H1 (cell line): Measurements from ENCODE around the gene ZBTB42. TPM values are rescaled to one million over a fixed set of nuclear protein-coding genes. Genes with fewer than 3 reads are reported as not detected.
A peak's percentile ranks its signal among the peaks of the same experiment; 100 is the strongest.

Experiments
- CTCF ChIA-PET: fragments of 300-600 bp; sonication (Branson Sonifier 250); formaldehyde crosslinking; loops from one replicate; lab custom pipeline; 2021; ENCODE audit not compliant: partially characterized antibody; lab: Charles Lee
- POLR2A ChIA-PET: fragments of 300-600 bp; sonication (Branson Sonifier 250); formaldehyde crosslinking; loops from one replicate; lab custom pipeline; 2021; ENCODE audit warnings: inconsistent platforms; ENCODE audit not compliant: partially characterized antibody; lab: Charles Lee
- DNase-seq, 2 experiments: peaks; one replicate each; pipeline versions ENCODE4 v3.0.0 to v3.0.0-alpha.2; 2010 to 2022; ENCODE audit warnings: low spot score in 2 of 2, low read depth in 1 of 2, mixed read lengths in 1 of 2
- FAIRE-seq: peaks from 2 replicates; lab custom pipeline; 2011; peaks lifted over from hg19 to GRCh38; lab: Jason Lieb, UNC
- H2AFZ ChIP-seq: 2 replicates; pipeline ENCODE4 v1.8.1; 2012; ENCODE audit warnings: low read length, inconsistent platforms
- H2AK5ac ChIP-seq: 2 replicates; pipeline ENCODE4 v1.6.1; 2013; ENCODE audit warnings: low read depth, low read length
- H2BK120ac ChIP-seq: replicated peaks from 2 replicates; pipeline ENCODE3; 2013; ENCODE audit warnings: low read depth, low read length, inconsistent platforms
- H2BK12ac ChIP-seq: 2 replicates; pipeline ENCODE4 v1.6.1; 2013; ENCODE audit warnings: low read depth, low read length
- H2BK15ac ChIP-seq: 2 replicates; pipeline ENCODE4 v1.6.1; 2013; ENCODE audit warnings: low read length
- H2BK20ac ChIP-seq: 2 replicates; pipeline ENCODE4 v1.6.1; 2013; ENCODE audit warnings: low read length
- H2BK5ac ChIP-seq: 2 replicates; pipeline ENCODE4 v1.6.1; 2013; ENCODE audit warnings: low read depth, low read length
- H3K14ac ChIP-seq: 2 replicates; pipeline ENCODE4 v1.6.1; 2013; ENCODE audit warnings: inconsistent platforms; ENCODE audit not compliant: insufficient read length
- H3K18ac ChIP-seq: 2 replicates; pipeline ENCODE4 v1.6.1; 2013; ENCODE audit warnings: low read length; ENCODE audit errors: extremely low read depth
- H3K23ac ChIP-seq: 2 replicates; pipeline ENCODE4 v1.6.1; 2013; ENCODE audit warnings: inconsistent platforms; ENCODE audit not compliant: insufficient read length
- H3K23me2 ChIP-seq: 2 replicates; pipeline ENCODE4 v1.6.1; 2013; ENCODE audit warnings: low read depth, low read length
- H3K27ac ChIP-seq: 2 replicates; pipeline ENCODE4 v1.6.1; 2011; ENCODE audit warnings: low read depth, low read length, inconsistent platforms
- H3K27me3 ChIP-seq, 4 experiments: replicated peaks in 1 of 4; 1 replicate in 1 of 4; 2 replicates in 3 of 4; pipeline versions ENCODE4 v1.6.1 to v1.8.1; 2011 to 2013; ENCODE audit warnings: low read length in 3 of 4, mild to moderate bottlenecking in 3 of 4, inconsistent platforms in 2 of 4, mixed read lengths in 2 of 4, moderate library complexity in 1 of 4; ENCODE audit not compliant: control insufficient read depth in 3 of 4, insufficient read depth in 3 of 4; ENCODE audit errors: extremely low read depth in 1 of 4
- H3K36me3 ChIP-seq, 4 experiments: 2 replicates each; pipeline versions ENCODE4 v1.6.1 to v1.8.1; 2011 to 2013; ENCODE audit warnings: mild to moderate bottlenecking in 4 of 4, low read length in 3 of 4, moderate library complexity in 2 of 4, control low read depth in 1 of 4, inconsistent platforms in 1 of 4; ENCODE audit not compliant: insufficient read depth in 4 of 4, control insufficient read depth in 2 of 4
- H3K4ac ChIP-seq: replicated peaks from 2 replicates; pipeline ENCODE3; 2013; ENCODE audit warnings: low read length, low read depth, mixed read lengths, inconsistent platforms; ENCODE audit not compliant: insufficient read length
- H3K4me1 ChIP-seq, 4 experiments: replicated peaks in 1 of 4; 1 replicate in 1 of 4; 2 replicates in 3 of 4; pipeline versions ENCODE4 v1.6.1 to v1.8.1; 2011 to 2013; ENCODE audit warnings: low read length in 3 of 4, inconsistent platforms in 2 of 4, mixed read lengths in 1 of 4; ENCODE audit not compliant: insufficient read depth in 4 of 4, control insufficient read depth in 3 of 4
- H3K4me2 ChIP-seq, 2 experiments: 2 replicates each; pipeline versions ENCODE4 v1.6.1 to v1.8.1; 2011 to 2013; ENCODE audit warnings: low read depth in 2 of 2, low read length in 2 of 2, control low read depth in 1 of 2, inconsistent platforms in 1 of 2, mild to moderate bottlenecking in 1 of 2; ENCODE audit not compliant: insufficient read depth in 1 of 2
- H3K4me3 ChIP-seq, 4 experiments: fragments of 200-600, 300-600 bp in 1 of 4; sonication (generic), shearing (Covaris generic), sonication (Bioruptor Twin) in 1 of 4; 2 replicates each; pipeline versions ENCODE4 v1.5.1 to v1.8.1; 2011 to 2016; ENCODE audit warnings: low read length in 4 of 4, low read depth in 3 of 4, control low read depth in 2 of 4, inconsistent platforms in 2 of 4, mild to moderate bottlenecking in 2 of 4, mixed read lengths in 1 of 4, moderate library complexity in 1 of 4; ENCODE audit not compliant: insufficient read depth in 2 of 4; ENCODE audit errors: extremely low read depth in 1 of 4
- H3K56ac ChIP-seq: replicated peaks from 2 replicates; pipeline ENCODE3; 2013; ENCODE audit warnings: low read depth, mild to moderate bottlenecking, mixed read lengths, low read length, inconsistent platforms; ENCODE audit not compliant: insufficient read length
- H3K79me1 ChIP-seq: 2 replicates; pipeline ENCODE4 v1.6.1; 2013; ENCODE audit warnings: low read depth, low read length, control low read depth
- H3K79me2 ChIP-seq, 2 experiments: 2 replicates each; pipeline versions ENCODE4 v1.6.1 to v1.8.1; 2012 to 2013; ENCODE audit warnings: low read length in 2 of 2, mild to moderate bottlenecking in 2 of 2, inconsistent platforms in 1 of 2; ENCODE audit not compliant: insufficient read depth in 2 of 2, control insufficient read depth in 1 of 2
- H3K9ac ChIP-seq, 4 experiments: replicated peaks in 1 of 4; 1 replicate in 1 of 4; 2 replicates in 3 of 4; pipeline versions ENCODE4 v1.6.1 to v1.8.1; 2011 to 2013; ENCODE audit warnings: low read depth in 3 of 4, low read length in 3 of 4, control low read depth in 2 of 4, mild to moderate bottlenecking in 2 of 4, moderate library complexity in 2 of 4, inconsistent platforms in 1 of 4; ENCODE audit errors: extremely low read depth in 1 of 4
- H3K9me3 ChIP-seq, 2 experiments: 2 replicates each; pipeline versions ENCODE4 v1.6.1 to v1.8.1; 2012 to 2013; ENCODE audit warnings: mild to moderate bottlenecking in 2 of 2, moderate library complexity in 2 of 2, control low read depth in 1 of 2, inconsistent platforms in 1 of 2, low read depth in 1 of 2, low read length in 1 of 2, mixed read lengths in 1 of 2; ENCODE audit not compliant: insufficient read depth in 2 of 2
- H4K20me1 ChIP-seq, 2 experiments: replicated peaks in 1 of 2; 2 replicates each; pipeline versions ENCODE3 to v1.8.1; 2011 to 2013; ENCODE audit warnings: inconsistent platforms in 2 of 2, low read length in 2 of 2, mild to moderate bottlenecking in 1 of 2; ENCODE audit not compliant: insufficient read depth in 2 of 2, control insufficient read depth in 1 of 2
- H4K5ac ChIP-seq: 2 replicates; pipeline ENCODE4 v1.6.1; 2013; ENCODE audit warnings: low read length, low read depth, mixed read lengths, inconsistent platforms; ENCODE audit not compliant: insufficient read length
- H4K8ac ChIP-seq: 2 replicates; pipeline ENCODE4 v1.8.0; 2013; ENCODE audit warnings: mild to moderate bottlenecking, moderate library complexity, low read length, inconsistent platforms; ENCODE audit not compliant: insufficient read depth; ENCODE audit errors: extremely low read depth
- H4K91ac ChIP-seq: replicated peaks from 2 replicates; pipeline ENCODE3; 2013; ENCODE audit warnings: low read length, mixed read lengths, inconsistent platforms; ENCODE audit not compliant: insufficient read length
- WGBS, 2 experiments: shearing (Covaris generic) in 1 of 2; methylation state at CpG; one replicate each; pipeline versions ENCODE4 v1.1.6 to v1.1.7; 2013 to 2015; ENCODE audit warnings: low lambda C conversion rate in 2 of 2, mixed read lengths in 2 of 2, inconsistent platforms in 1 of 2, low coverage in 1 of 2, missing lambda C conversion rate in 1 of 2; ENCODE audit not compliant: insufficient replicate concordance in 2 of 2, insufficient coverage in 1 of 2, insufficient read length in 1 of 2; ENCODE audit errors: extremely low coverage in 1 of 2, missing lambda C conversion rate in 1 of 2; 5-methylcytosine and 5-hydroxymethylcytosine counted together
- polyA plus RNA-seq, 7 experiments: library from polyadenylated mRNA; depleted of rRNA in 3 of 7; stranded (reverse) in 5 of 7; unstranded in 2 of 7; fragments of >200 nt in 5 of 7; fragments of 200-250 nt in 2 of 7; gene quantifications; 1 replicate in 5 of 7; 2 replicates in 1 of 7; 4 replicates in 1 of 7; pipeline versions ENCODE4 v1.2.1 to v1.2.3, GENCODE V29; 2011 to 2013; ENCODE audit warnings: missing spikeins in 2 of 7, mixed read lengths in 2 of 7
- total RNA-seq: library from RNA; stranded (reverse); fragmentation: NEBNext Ultra II Directional; extraction: Animal tissue kit (Norgen Biotek cat#: 25700); gene quantifications from 2 replicates; pipeline ENCODE4 v1.2.1, GENCODE V29; 2021

ZBTB42 gene
- total and polyA plus RNA-seq, 2 of the 8 experiments (the other 6 are each of a cell fraction or from before 2014, with no cell fraction given), result 2.8 to 3.1 TPM

DNA sequence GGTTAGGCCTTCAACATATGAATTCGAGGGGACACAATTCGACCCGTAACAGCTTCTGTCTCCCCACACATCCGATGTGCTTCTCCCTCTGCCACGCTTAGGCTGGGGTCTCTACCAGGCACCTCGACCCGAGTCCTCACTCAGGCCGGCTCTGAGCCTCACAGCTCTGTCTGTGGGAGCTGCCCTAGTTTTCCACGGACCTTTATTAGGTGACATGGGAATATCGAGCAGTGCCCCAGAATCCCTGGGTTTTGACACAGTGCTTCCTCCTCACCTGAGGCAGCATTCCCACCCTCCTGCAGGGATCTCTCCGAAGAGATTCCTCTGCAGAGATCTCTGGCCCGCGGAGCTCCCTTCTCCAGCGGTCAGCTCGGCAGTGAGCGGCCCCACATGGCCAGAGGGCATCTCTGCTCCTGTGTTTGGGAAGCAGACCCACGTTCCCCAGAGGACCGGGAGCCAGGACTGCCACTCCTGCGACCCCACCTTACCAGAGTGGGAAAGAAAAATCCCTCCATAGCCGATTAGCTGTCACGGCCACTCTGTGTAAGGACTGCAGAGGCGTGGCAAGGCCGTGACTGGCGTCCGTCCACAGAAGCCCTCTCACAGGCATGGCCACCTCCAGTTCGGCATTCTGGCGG, 21.2 kb downstream of the ZBTB42 start:
- no peak overlapping the region for H4K91ac ChIP-seq
- peaks cover 17% of the 10 kb centered on the region; the same call in 1 of the 2 replicates for H3K23me2 ChIP-seq
- H3K27ac ChIP-seq, result no peak overlapping the region
- H3K56ac ChIP-seq, result no peak overlapping the region
- H3K79me1 ChIP-seq, result no peaks in the 10 kb centered on the region
- H2AFZ ChIP-seq, result no peak overlapping the region
- H3K4ac ChIP-seq, result no peak overlapping the region
- no peak overlapping the region for H3K4me3 ChIP-seq
- peaks cover 0 to 1% (median 1%) of the 10 kb centered on the region in 4 experiments; a peak in 3 of 7 replicates for H3K4me1 ChIP-seq
- H2BK12ac ChIP-seq, result 0 out of 2 replicates have a peak overlapping the region, but pooled peaks have one; percentile 9
- DNase-seq (no peak), FAIRE-seq (no peak)
- H3K9me3 ChIP-seq, result no peaks in the 10 kb centered on the region
- no peak overlapping the region for H2BK5ac ChIP-seq
- no peak overlapping the region; the same call in 1 of the 2 replicates for H3K18ac ChIP-seq
- H4K5ac ChIP-seq, result no peak overlapping the region
- peaks cover 0 to 25% (median 15%) of the 10 kb centered on the region in 4 experiments; a peak in 6 of 7 replicates for H3K27me3 ChIP-seq
- H2BK20ac ChIP-seq, result no peak overlapping the region
- WGBS, 2 experiments, result 84% methylated on average over 24 of the region's 27 CpGs; no CpG with 5 or more reads in 1 of the 2 experiments
- peaks cover 0 to 10% of the 10 kb centered on the region in 2 experiments for H4K20me1 ChIP-seq
- H3K23ac ChIP-seq, result no peak overlapping the region
- no peak overlapping the region for H2AK5ac ChIP-seq
- no peak overlapping the region for H3K9ac ChIP-seq
- POLR2A ChIA-PET, result interaction anchor here (0.6 to 1.7 kb wide), 5 partner anchors 21 to 78 kb away, joined by 3 to 5 read pairs (median 3); no protein-coding TSS in a partner anchor
- H4K8ac ChIP-seq, result no peak overlapping the region
- no peak overlapping the region for H2BK120ac ChIP-seq
- no peaks in the 10 kb centered on the region for H3K79me2 ChIP-seq
- no peak overlapping the region for H3K4me2 ChIP-seq
- CTCF ChIA-PET, result interaction anchor here (0.6 to 3.1 kb wide), 14 partner anchors 10 to 98 kb away, joined by 3 to 37 read pairs (median 6); partner anchors contain the start of genes ADSS1 and ZBTB42
- H3K14ac ChIP-seq, result no peak overlapping the region
- H3K36me3 ChIP-seq, result peaks cover 0 to 4% (median 0%) of the 10 kb centered on the region in 4 experiments; a peak in 1 of 8 replicates
- H2BK15ac ChIP-seq, result no peak overlapping the region
